Measurements from ENCODE around the gene CITED4. TPM values are rescaled to one million over a fixed set of nuclear protein-coding genes. Genes with fewer than 3 reads are reported as not detected.

Gene CITED4
- total RNA-seq, 4 donors from 2014 or later: 9.2 to 15.6 (median 14.1) TPM

DNA sequence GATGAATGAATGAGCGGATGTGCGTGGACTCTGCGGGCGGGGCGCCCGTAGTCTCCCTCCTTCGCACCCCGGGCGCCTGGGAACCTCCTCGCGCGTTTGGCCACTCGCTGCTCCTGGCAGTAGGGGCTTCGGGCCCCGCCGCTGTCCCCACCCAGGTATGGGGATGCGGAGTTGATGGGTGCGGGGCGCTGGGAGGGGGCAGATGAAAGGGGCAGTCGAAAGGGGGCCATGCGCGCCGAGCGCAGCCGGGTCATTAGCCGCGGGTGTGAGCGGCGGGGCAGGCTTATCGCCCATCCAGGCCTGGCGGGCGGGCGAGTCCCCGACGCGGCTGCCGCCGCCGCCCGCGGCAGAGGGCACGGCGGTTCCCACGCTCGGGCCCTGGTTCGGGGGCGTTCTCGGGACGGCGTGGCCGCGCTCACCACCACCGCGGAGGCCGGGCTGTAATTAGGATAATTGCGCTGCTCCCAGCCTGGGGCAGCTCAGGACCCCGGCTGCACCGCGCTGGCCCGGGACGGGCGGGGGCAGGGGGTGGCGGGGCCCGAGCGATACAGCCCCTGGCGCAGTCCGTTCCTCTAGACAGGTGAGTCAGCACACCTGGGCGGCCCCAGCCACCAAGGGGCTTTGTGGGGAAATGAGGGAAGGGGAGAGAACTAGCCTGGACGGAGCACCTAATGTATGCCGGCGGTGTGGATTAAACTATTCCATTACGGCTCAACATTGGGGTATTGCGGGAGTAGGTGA is 22.1 kb upstream of the CITED4 start:
- 11% methylated on average over 23 of the region's 73 CpGs; no CpG with 5 or more reads in 1 of the 2 donors for WGBS, 2 donors (ENCODE audit: low coverage in 1 of 2)
- TF ChIP-seq EP300 (IDR thresholded peaks at IDR 0.05) (no peak), POLR2A (IDR thresholded peaks at IDR 0.05) (no peak)
- Histone ChIP-seq H3K9me3 (no peaks in the 10 kb centered on the region), H3K27ac (no peak overlapping the region), H3K27me3 (peaks cover 41% of the 10 kb centered on the region), H3K4me3 (peak overlapping the region in 1 of 2 donors; percentile 44), H3K4me1 (peaks cover 0 to 10% (median 0%) of the 10 kb centered on the region in 3 donors), H3K36me3 (no peaks in the 10 kb centered on the region)
- ATAC-seq: no peak

GRCh38 chr1:40880813-40881549 is 18.8 kb upstream of the CITED4 start:
- Histone ChIP-seq H3K4me1 (peaks cover 0 to 21% (median 3%) of the 10 kb centered on the region in 3 donors), H3K27ac (no peak overlapping the region), H3K36me3 (no peaks in the 10 kb centered on the region), H3K27me3 (peaks cover 41% of the 10 kb centered on the region), H3K9me3 (peaks cover 0 to 7% (median 0%) of the 10 kb centered on the region in 3 donors), H3K4me3 (no peak overlapping the region)
- ATAC-seq: no peak
- WGBS, 2 donors (ENCODE audit: low coverage in 1 of 2): 80 to 83% methylated on average over 2 of the region's 6 CpGs
- TF ChIP-seq POLR2A (IDR thresholded peaks at IDR 0.05): no peak
- TF ChIP-seq, protein P1, sequence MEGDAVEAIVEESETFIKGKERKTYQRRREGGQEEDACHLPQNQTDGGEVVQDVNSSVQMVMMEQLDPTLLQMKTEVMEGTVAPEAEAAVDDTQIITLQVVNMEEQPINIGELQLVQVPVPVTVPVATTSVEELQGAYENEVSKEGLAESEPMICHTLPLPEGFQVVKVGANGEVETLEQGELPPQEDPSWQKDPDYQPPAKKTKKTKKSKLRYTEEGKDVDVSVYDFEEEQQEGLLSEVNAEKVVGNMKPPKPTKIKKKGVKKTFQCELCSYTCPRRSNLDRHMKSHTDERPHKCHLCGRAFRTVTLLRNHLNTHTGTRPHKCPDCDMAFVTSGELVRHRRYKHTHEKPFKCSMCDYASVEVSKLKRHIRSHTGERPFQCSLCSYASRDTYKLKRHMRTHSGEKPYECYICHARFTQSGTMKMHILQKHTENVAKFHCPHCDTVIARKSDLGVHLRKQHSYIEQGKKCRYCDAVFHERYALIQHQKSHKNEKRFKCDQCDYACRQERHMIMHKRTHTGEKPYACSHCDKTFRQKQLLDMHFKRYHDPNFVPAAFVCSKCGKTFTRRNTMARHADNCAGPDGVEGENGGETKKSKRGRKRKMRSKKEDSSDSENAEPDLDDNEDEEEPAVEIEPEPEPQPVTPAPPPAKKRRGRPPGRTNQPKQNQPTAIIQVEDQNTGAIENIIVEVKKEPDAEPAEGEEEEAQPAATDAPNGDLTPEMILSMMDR (IDR thresholded peaks at IDR 0.05): no peak
- no peak for TF ChIP-seq POLR2AphosphoS5 (IDR thresholded peaks at IDR 0.05)
- no peak for TF ChIP-seq EP300 (IDR thresholded peaks at IDR 0.05)

DNA sequence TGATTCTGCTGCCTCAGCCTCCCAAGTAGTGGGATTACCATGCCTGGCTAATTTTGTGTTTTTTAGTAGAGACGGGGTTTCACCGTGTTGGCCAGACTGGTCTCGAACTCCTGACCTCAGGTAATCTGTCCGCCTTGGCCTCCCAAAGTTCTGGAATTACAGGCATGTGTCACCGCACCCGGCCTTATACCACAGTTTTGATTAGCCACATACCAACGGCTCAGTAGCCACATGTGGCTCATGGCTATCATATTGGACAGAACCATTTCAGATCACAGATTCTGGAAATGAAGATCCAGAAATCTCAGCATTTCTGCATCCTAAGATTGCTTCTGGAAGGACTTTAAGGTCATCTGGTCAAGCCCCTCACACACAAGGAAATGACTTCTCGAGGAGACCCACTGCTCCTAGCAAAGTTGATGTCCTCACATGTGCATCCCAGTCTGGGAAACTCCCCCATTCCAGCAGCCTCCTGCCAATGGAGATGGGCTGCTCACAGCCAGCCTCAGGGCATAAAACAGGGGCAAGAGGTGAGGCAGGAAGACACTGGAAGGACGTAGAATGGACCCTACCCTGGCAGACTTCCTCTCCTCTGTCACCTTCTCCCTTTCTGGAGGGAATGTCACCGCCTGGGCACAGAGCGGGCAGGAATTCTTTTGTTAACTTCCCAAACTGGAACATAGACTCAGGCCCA is 17.5 kb upstream of the CITED4 start:
- H3K4me1 ChIP-seq: peaks cover 0 to 21% (median 3%) of the 10 kb centered on the region in 3 donors
- no peaks in the 10 kb centered on the region for H3K36me3 ChIP-seq
- ATAC-seq: no peak
- peaks cover 0 to 9% (median 0%) of the 10 kb centered on the region in 3 donors for H3K9me3 ChIP-seq
- 90 to 93% methylated on average over 3 to 7 of the region's 11 CpGs for WGBS, 2 donors (ENCODE audit: low coverage in 1 of 2)
- H3K4me3 ChIP-seq: no peak overlapping the region
- no peak overlapping the region for H3K27ac ChIP-seq
- peaks cover 38% of the 10 kb centered on the region for H3K27me3 ChIP-seq
- no peak for TF ChIP-seq EP300 (IDR thresholded peaks at IDR 0.05)
- TF ChIP-seq, protein P1 (IDR thresholded peaks at IDR 0.05): no peak
- no peak for TF ChIP-seq POLR2AphosphoS5 (IDR thresholded peaks at IDR 0.05)
- no peak for TF ChIP-seq POLR2A (IDR thresholded peaks at IDR 0.05)

- WGBS, 2 donors (ENCODE audit: low coverage in 1 of 2): 100% methylated on average over 2 of the region's 2 CpGs
- Histone ChIP-seq H3K9me3 (peaks cover 0 to 9% (median 0%) of the 10 kb centered on the region in 3 donors), H3K27ac (no peak overlapping the region), H3K4me3 (no peak overlapping the region), H3K4me1 (peaks cover 0 to 15% (median 3%) of the 10 kb centered on the region in 3 donors), H3K27me3 (peaks cover 31% of the 10 kb centered on the region), H3K36me3 (no peaks in the 10 kb centered on the region)
- ATAC-seq: no peak
- TF ChIP-seq, protein P1 (IDR thresholded peaks at IDR 0.05): no peak
- TF ChIP-seq POLR2A (IDR thresholded peaks at IDR 0.05): no peak
- no peak for TF ChIP-seq POLR2AphosphoS5 (IDR thresholded peaks at IDR 0.05)
Measured at GRCh38 chr1:40878906-40879305, 16.7 kb upstream of the CITED4 start.

DNA sequence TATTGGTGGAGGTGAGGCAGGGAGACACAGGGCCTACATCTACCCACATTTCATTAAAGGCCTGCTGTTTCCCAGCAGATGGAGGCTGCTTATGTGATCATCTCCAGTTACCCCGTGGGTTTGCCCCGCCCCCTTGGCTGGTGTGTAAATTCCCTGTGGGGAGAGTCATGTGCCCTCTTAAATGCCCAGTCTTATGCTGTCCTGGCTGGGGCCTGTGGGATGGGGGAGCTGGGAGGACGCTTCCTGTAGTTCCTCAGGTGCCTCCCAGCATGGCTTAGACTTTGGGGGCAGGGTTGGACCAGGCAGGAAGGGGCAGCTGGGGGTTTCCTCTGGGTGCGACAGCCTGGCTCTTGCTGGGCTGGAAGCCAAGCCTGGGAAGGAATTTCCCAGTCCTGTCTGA is 15.5 kb upstream of the CITED4 start:
- 0% methylated on average over 2 of the region's 4 CpGs; no CpG with 5 or more reads in 1 of the 2 donors for WGBS, 2 donors (ENCODE audit: low coverage in 1 of 2)
- Histone ChIP-seq H3K36me3 (no peaks in the 10 kb centered on the region), H3K4me1 (peaks cover 0 to 12% (median 3%) of the 10 kb centered on the region in 3 donors), H3K4me3 (no peak overlapping the region), H3K9me3 (peaks cover 0 to 9% (median 0%) of the 10 kb centered on the region in 3 donors), H3K27ac (peak overlapping the region in 3 of 4 donors; percentile 30 to 54 (median 54)), H3K27me3 (peaks cover 19% of the 10 kb centered on the region)
- peak; percentile 74 for ATAC-seq
- TF ChIP-seq POLR2AphosphoS5 (IDR thresholded peaks at IDR 0.05): peak; percentile 41
- TF ChIP-seq, protein P1 (IDR thresholded peaks at IDR 0.05): no peak

Data from gastroesophageal sphincter (tissue), 4 donors.